Mesothelial cell of epicardium (in vitro differentiated cells): ENCODE results near the gene UCHL3. TPM values are rescaled to one million over a fixed set of nuclear protein-coding genes. Genes with fewer than 3 reads are reported as not detected.

Experiments
- DNase-seq, 2 experiments: peaks; one replicate each; pipeline ENCODE4 v3.0.0; 2021; ENCODE audit warnings: low spot score in 2 of 2; ENCODE audit not compliant: unreplicated experiment in 2 of 2
- H3K27ac Mint-ChIP-seq: 2 replicates; pipeline ENCODE4 v1.8.0; 2021; ENCODE audit warnings: mixed read lengths
- H3K27me3 Mint-ChIP-seq: 2 replicates; pipeline ENCODE4 v1.8.0; 2021; ENCODE audit warnings: low read depth, mixed read lengths
- H3K36me3 Mint-ChIP-seq: 2 replicates; pipeline ENCODE4 v1.8.0; 2021; ENCODE audit warnings: mixed read lengths
- H3K4me1 Mint-ChIP-seq: 2 replicates; pipeline ENCODE4 v1.8.0; 2021; ENCODE audit warnings: mixed read lengths
- H3K4me3 Mint-ChIP-seq: 2 replicates; pipeline ENCODE4 v1.8.0; 2021; ENCODE audit warnings: mild to moderate bottlenecking, moderate library complexity, mixed read lengths
- H3K9me3 Mint-ChIP-seq: 2 replicates; pipeline ENCODE4 v1.8.0; 2021; ENCODE audit warnings: mixed read lengths
- total RNA-seq: library from RNA; stranded (reverse); gene quantifications from 3 replicates; pipeline ENCODE4 v1.2.1, GENCODE V29; 2021
- TF ChIP-seq, protein P1 (sequence below): fragments of 200-600 bp; sonication (generic); IDR thresholded peaks from one replicate; pipeline ENCODE4 v1.5.0; 2021; ENCODE audit warnings: antibody characterized with exemption; ENCODE audit not compliant: unreplicated experiment

The UCHL3 gene
- total RNA-seq, 1 donor from 2014 or later, result 28.1 TPM

DNA sequence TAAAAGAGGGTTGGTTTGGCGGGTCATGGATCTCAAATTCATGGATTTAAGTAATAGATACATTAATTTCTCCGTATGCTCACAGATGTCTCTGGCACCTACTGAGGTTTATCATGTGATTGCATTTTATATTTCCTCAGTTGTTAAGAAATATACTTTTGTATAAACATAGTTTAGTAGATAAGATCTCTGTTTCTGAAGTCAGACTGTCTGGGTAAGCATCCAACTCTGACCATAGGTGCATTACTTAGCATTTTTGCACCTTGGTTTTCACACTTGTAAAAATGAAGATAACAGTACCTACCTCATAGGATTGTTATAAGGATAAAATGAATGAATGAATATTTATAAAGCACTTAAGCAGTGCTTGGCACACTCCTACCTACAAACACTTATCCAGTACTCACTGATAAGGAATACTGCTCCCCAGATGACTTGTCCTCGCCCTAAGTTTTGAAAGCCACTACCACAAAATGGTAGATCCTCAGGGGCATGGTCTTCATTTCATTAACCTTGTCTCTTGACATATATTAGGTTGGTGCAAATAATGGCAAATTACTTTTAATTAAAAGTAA is 38.5 kb upstream of the UCHL3 start:
- no peaks in the 10 kb centered on the region for H3K4me1 Mint-ChIP-seq
- TF ChIP-seq, protein P1, sequence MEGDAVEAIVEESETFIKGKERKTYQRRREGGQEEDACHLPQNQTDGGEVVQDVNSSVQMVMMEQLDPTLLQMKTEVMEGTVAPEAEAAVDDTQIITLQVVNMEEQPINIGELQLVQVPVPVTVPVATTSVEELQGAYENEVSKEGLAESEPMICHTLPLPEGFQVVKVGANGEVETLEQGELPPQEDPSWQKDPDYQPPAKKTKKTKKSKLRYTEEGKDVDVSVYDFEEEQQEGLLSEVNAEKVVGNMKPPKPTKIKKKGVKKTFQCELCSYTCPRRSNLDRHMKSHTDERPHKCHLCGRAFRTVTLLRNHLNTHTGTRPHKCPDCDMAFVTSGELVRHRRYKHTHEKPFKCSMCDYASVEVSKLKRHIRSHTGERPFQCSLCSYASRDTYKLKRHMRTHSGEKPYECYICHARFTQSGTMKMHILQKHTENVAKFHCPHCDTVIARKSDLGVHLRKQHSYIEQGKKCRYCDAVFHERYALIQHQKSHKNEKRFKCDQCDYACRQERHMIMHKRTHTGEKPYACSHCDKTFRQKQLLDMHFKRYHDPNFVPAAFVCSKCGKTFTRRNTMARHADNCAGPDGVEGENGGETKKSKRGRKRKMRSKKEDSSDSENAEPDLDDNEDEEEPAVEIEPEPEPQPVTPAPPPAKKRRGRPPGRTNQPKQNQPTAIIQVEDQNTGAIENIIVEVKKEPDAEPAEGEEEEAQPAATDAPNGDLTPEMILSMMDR, result no peak
- no peak overlapping the region for H3K27ac Mint-ChIP-seq
- H3K4me3 Mint-ChIP-seq, result no peak overlapping the region
- H3K9me3 Mint-ChIP-seq, result peaks cover 8% of the 10 kb centered on the region
- no peak for DNase-seq
- H3K27me3 Mint-ChIP-seq, result no peaks in the 10 kb centered on the region
- H3K36me3 Mint-ChIP-seq, result no peaks in the 10 kb centered on the region

DNA sequence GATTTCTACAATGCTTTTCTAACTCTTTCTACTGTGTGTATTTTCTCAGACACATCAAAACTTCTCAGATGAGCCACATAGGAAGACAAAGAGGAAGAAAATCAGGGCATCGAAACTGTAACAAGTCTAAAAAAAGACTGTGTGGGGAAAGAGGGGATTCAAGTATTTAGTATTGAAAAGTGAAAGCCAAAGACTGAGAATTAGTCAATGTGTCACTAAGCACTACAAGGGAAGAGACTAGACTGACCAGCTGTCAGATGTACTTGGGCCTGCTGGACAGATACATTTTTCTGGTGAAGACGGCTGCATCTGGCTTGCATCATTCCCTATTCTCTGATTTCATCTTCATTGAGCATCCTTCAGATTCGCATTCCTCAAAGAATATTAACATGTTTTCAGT is 37.3 kb upstream of the UCHL3 start:
- TF ChIP-seq, protein P1, result no peak
- no peaks in the 10 kb centered on the region for H3K36me3 Mint-ChIP-seq
- H3K27ac Mint-ChIP-seq, result no peak overlapping the region
- H3K27me3 Mint-ChIP-seq, result no peaks in the 10 kb centered on the region
- no peaks in the 10 kb centered on the region for H3K4me1 Mint-ChIP-seq
- no peak for DNase-seq
- peaks cover 8% of the 10 kb centered on the region for H3K9me3 Mint-ChIP-seq
- no peak overlapping the region for H3K4me3 Mint-ChIP-seq

- H3K4me1 Mint-ChIP-seq, result no peaks in the 10 kb centered on the region
- TF ChIP-seq, protein P1, result no peak
- peaks cover 12% of the 10 kb centered on the region for H3K9me3 Mint-ChIP-seq
- H3K27me3 Mint-ChIP-seq, result no peaks in the 10 kb centered on the region
- DNase-seq, result no peak
- H3K4me3 Mint-ChIP-seq, result no peak overlapping the region
- H3K27ac Mint-ChIP-seq, result no peak overlapping the region
- H3K36me3 Mint-ChIP-seq, result no peaks in the 10 kb centered on the region
Observed at GRCh38 chr13:75513271-75513670, 36.3 kb upstream of the UCHL3 start.

DNA sequence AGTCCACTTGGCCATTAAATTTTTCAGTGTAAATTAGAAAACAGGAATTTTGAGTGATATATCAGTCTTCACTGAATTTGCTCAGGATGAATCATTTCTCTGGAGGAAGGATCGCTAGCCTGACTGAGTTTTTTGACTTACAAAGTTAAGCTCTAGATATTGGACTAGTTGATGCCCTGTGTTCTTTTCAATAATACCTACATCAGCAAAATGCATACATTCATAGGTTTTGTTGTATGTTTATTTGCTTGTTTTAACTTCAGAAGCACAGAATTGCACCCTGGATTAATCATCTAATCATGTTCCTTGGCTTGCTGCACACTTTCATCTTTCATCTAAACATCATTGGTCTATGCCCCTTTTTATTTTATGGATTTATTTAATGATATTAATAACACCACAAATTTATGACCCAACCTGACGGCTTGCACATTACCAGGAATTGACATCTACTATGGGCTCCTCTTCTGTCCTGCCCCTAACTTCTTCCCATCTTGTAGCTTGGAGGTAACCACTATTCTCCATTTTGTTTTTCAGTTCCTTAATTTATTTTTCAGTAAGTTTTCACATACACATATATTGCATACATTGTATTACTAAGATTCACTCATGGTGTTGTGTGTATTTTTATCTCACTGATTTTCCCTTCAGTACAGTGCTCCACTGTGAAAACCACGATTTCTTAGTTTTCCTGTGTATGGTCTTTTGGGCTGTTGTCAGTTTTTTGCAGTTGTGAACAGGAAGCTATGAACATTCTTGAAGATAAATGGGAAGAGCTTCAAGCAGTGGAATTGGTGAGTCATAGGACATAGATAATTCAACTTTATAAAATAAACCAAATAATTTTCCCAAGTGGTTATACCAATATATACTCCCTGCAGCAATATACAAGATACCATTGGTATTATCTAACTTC is 35.3 kb upstream of the UCHL3 start:
- no peak overlapping the region for H3K4me3 Mint-ChIP-seq
- no peaks in the 10 kb centered on the region for H3K27me3 Mint-ChIP-seq
- TF ChIP-seq, protein P1, result no peak
- H3K9me3 Mint-ChIP-seq, result peaks cover 16% of the 10 kb centered on the region
- no peak overlapping the region for H3K27ac Mint-ChIP-seq
- no peak for DNase-seq
- H3K36me3 Mint-ChIP-seq, result no peaks in the 10 kb centered on the region
- H3K4me1 Mint-ChIP-seq, result no peaks in the 10 kb centered on the region

GRCh38 chr13:75518439-75519088 is 31.0 kb upstream of the UCHL3 start:
- Mint-ChIP-seq H3K27me3 (no peaks in the 10 kb centered on the region), H3K4me3 (no peak overlapping the region), H3K9me3 (peaks cover 32% of the 10 kb centered on the region), H3K27ac (no peak overlapping the region), H3K36me3 (peaks cover 1% of the 10 kb centered on the region), H3K4me1 (no peaks in the 10 kb centered on the region)
- DNase-seq, result no peak
- TF ChIP-seq, protein P1, result no peak
